Neural crest cell (in vitro differentiated cells): ENCODE measurements around the gene CCDC177. TPM values are rescaled to one million over a fixed set of nuclear protein-coding genes. Genes with fewer than 3 reads are reported as not detected.
A peak's percentile ranks its signal among the peaks of the same experiment; 100 is the strongest.

ENCODE experiments used
- DNase-seq: peaks from one replicate; pipeline ENCODE4 v3.0.0; 2021; ENCODE audit warnings: low read depth, mixed read lengths, low spot score
- H3K27ac Mint-ChIP-seq: one replicate; pipeline ENCODE4 v1.8.0; 2021; ENCODE audit warnings: mild to moderate bottlenecking, mixed read lengths; ENCODE audit not compliant: unreplicated experiment
- H3K27me3 Mint-ChIP-seq: 2 replicates; pipeline ENCODE4 v1.8.0; 2021; ENCODE audit warnings: low read depth, mild to moderate bottlenecking, mixed read lengths
- H3K36me3 Mint-ChIP-seq: 2 replicates; pipeline ENCODE4 v1.8.0; 2021; ENCODE audit warnings: low read depth, mild to moderate bottlenecking, mixed read lengths
- H3K4me1 Mint-ChIP-seq: 2 replicates; pipeline ENCODE4 v1.8.0; 2021; ENCODE audit warnings: mixed read lengths
- H3K4me3 Mint-ChIP-seq: one replicate; pipeline ENCODE4 v1.8.0; 2021; ENCODE audit warnings: mild to moderate bottlenecking, mixed read lengths
- H3K9me3 Mint-ChIP-seq: 2 replicates; pipeline ENCODE4 v1.8.0; 2021; ENCODE audit warnings: mixed read lengths
- total RNA-seq: library from RNA; stranded (reverse); gene quantifications from 2 replicates; pipeline ENCODE4 v1.2.1, GENCODE V29; 2021
- TF ChIP-seq, protein P1 (sequence below): fragments of 200-600 bp; sonication (generic); conservative IDR thresholded peaks from 2 replicates; pipeline ENCODE4 v1.5.0; 2021; ENCODE audit warnings: antibody characterized with exemption, mild to moderate bottlenecking

CCDC177 gene
- total RNA-seq, 1 donor from 2014 or later = 7.7 TPM

GRCh38 chr14:69535230-69535848 is 39.3 kb downstream of the CCDC177 start:
- Mint-ChIP-seq H3K27me3 (peaks cover 18% of the 10 kb centered on the region), H3K9me3 (no peaks in the 10 kb centered on the region), H3K4me1 (peaks cover 4% of the 10 kb centered on the region), H3K4me3 (no peak overlapping the region), H3K27ac (no peak overlapping the region), H3K36me3 (no peaks in the 10 kb centered on the region)
- TF ChIP-seq, protein P1, sequence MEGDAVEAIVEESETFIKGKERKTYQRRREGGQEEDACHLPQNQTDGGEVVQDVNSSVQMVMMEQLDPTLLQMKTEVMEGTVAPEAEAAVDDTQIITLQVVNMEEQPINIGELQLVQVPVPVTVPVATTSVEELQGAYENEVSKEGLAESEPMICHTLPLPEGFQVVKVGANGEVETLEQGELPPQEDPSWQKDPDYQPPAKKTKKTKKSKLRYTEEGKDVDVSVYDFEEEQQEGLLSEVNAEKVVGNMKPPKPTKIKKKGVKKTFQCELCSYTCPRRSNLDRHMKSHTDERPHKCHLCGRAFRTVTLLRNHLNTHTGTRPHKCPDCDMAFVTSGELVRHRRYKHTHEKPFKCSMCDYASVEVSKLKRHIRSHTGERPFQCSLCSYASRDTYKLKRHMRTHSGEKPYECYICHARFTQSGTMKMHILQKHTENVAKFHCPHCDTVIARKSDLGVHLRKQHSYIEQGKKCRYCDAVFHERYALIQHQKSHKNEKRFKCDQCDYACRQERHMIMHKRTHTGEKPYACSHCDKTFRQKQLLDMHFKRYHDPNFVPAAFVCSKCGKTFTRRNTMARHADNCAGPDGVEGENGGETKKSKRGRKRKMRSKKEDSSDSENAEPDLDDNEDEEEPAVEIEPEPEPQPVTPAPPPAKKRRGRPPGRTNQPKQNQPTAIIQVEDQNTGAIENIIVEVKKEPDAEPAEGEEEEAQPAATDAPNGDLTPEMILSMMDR = peak; percentile 69
- peak; percentile 62 for DNase-seq

GRCh38 chr14:69532561-69533340 is 41.9 kb downstream of the CCDC177 start:
- Mint-ChIP-seq H3K4me1 (peaks cover 4% of the 10 kb centered on the region), H3K27me3 (peaks cover 21% of the 10 kb centered on the region), H3K9me3 (no peaks in the 10 kb centered on the region), H3K27ac (no peak overlapping the region), H3K4me3 (no peak overlapping the region), H3K36me3 (no peaks in the 10 kb centered on the region)
- no peak for DNase-seq
- TF ChIP-seq, protein P1 = no peak

- H3K36me3 Mint-ChIP-seq = no peaks in the 10 kb centered on the region
- peaks cover 21% of the 10 kb centered on the region for H3K27me3 Mint-ChIP-seq
- H3K4me3 Mint-ChIP-seq = no peak overlapping the region
- DNase-seq = no peak
- H3K27ac Mint-ChIP-seq = no peak overlapping the region
- peaks cover 4% of the 10 kb centered on the region for H3K4me1 Mint-ChIP-seq
- H3K9me3 Mint-ChIP-seq = no peaks in the 10 kb centered on the region
- TF ChIP-seq, protein P1 = no peak
Observed at GRCh38 chr14:69531135-69531534, 43.5 kb downstream of the CCDC177 start.

DNA sequence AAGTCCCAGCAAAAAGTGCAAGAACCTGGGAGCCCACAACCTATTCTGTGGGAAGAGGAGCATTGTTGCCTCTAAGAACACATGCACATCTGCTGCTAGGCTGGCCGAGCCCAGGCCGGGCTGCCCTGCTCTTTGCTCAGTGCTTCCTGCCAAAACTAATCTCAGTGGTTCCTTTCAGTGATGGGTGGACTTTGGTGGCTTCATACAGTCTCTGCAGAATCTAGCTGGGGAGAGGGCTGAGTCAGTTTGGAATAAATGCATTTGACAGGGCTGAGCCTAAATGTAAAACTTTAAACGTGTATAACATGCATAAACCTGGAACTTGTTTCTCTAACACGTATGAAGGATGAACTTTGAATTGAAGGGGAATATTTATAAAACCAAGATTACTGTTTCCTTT is 44.6 kb downstream of the CCDC177 start:
- DNase-seq = no peak
- Mint-ChIP-seq H3K36me3 (no peaks in the 10 kb centered on the region), H3K27me3 (peaks cover 22% of the 10 kb centered on the region), H3K4me1 (no peaks in the 10 kb centered on the region), H3K9me3 (no peaks in the 10 kb centered on the region), H3K27ac (no peak overlapping the region), H3K4me3 (no peak overlapping the region)
- TF ChIP-seq, protein P1 = no peak

DNA sequence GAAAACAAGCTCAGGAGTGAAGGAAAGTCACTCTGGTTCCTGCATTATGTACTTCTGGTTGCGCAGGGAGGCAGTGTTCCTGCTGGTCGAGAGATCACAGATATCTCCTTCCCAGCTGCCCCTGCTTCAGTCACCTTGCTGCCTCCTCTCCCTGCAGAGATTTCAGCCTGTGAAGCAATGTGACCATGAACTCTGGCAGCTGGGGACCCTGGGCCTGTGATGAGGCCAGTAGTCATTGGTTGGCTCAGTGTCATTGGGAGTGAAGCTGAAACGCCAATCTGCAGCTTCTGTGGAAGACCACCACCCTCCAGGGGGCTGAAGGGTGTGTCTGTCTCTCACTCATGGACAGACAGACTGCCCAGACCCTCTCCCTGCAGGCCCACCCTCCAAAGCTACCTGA is 45.1 kb downstream of the CCDC177 start:
- H3K9me3 Mint-ChIP-seq = no peaks in the 10 kb centered on the region
- H3K4me1 Mint-ChIP-seq = no peaks in the 10 kb centered on the region
- TF ChIP-seq, protein P1 = no peak
- DNase-seq = no peak
- no peak overlapping the region for H3K27ac Mint-ChIP-seq
- no peak overlapping the region for H3K4me3 Mint-ChIP-seq
- H3K36me3 Mint-ChIP-seq = no peaks in the 10 kb centered on the region
- H3K27me3 Mint-ChIP-seq = peaks cover 19% of the 10 kb centered on the region
